HG03025 (cell line): ENCODE measurements around the gene DDX27.

ENCODE experiments used
- ATAC-seq: cut with Tn5 transposase; IDR thresholded peaks from one replicate; pipeline ENCODE4 v1.9.1; 2021; ENCODE audit warnings: mild to moderate bottlenecking, moderate library complexity; ENCODE audit not compliant: unreplicated experiment, low FRiP score

The DDX27 gene

GRCh38 chr20:49247169-49247723, 28.0 kb downstream of the DDX27 start:
- no peak for ATAC-seq

GRCh38 chr20:49247792-49248191, 28.6 kb downstream of the DDX27 start:
- no peak for ATAC-seq

DNA sequence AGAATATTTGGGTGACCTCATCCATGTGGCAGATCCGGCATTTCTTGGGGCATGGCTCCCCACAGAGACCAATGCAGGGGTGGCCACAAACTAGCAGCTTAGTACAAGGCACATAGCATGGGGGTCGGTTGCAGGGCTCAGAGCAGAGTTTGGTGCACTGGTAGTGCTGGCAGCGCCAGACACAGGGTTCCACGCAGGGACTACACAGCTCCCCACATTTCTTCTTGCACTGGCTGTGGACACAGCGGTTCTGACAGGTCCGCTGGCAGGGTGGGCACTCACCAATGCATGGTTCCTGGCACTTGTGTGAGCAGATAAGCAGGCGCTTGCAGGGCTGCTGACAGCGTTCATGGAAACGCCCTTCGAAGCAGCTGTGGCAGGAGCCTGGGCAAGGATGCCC, 29.1 kb downstream of the DDX27 start:
- no peak for ATAC-seq

DNA sequence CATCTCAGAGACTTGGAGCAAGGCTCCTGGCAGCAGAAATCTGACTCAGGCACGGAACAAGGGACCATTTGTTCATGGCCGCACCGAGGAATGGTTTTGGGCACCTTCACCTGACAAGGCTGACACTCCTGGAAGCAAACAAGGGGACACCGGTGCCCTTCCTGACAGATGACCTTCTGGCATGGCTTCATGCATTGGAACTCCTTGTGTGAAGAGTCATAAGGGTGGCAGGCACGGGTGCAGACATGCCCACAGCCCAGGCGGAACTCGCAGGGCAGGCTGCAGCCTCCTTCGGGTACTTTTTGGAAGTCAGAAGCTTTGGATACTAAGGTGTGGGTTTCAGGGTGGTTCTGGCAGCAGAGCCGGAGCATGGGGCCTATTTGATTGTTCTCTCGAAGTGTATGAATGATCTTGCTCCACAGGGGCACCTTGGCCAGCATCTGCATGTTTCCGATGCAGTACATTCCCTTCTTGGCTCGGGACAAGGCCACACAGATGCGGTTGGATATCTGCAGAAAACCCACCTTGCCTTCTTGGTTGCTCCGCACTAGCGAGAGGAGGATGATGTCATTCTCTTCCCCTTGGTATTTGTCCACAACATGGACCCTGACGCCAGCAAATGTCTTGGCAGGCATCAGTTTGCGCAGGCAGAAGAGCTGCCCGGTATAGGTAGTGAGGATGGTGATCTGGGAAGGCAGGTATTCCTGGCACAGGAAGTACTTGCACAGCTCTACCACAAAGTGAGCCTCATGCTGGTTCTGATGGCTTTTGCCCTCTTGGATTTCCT, 29.9 kb downstream of the DDX27 start:
- ATAC-seq: no peak

DNA sequence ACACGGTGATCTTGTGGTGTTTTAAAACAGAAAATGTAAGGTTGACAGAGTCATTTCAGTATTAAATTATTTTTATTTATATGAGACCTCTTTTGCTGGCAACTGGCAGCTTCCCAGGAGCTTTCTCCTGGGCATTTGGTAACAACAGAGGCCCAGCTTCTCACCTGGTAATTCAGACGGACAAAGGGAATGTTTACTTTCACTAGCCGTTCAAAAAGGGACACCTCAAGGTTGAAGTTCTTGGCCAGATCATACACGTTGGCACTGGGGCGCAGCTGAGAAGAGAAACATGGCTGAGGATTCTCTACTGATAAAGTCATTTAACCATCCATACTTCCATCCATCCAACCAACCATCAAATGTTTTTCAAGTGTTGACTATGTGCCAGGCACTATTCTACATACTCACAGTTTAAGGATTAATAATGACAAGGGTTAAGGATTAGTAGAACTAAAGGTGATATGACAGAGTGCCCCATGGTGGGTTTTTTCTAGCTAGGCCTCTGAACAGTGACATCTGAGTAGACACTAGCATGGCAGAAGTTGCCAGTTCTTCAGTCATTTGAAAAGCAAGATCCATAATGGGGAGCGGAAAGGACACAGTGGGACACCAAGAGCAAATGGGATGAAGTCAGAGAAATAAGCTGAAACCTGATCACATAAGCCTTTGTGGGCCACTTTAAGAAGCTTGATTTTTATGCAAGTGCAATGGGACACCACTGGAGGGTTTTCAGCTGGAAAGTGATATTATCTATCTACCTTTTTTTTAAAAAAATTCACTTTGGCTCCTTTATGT, 33.5 kb downstream of the DDX27 start:
- no peak for ATAC-seq

- ATAC-seq: no peak
Measured at GRCh38 chr20:49256261-49256660, 37.0 kb downstream of the DDX27 start.

DNA sequence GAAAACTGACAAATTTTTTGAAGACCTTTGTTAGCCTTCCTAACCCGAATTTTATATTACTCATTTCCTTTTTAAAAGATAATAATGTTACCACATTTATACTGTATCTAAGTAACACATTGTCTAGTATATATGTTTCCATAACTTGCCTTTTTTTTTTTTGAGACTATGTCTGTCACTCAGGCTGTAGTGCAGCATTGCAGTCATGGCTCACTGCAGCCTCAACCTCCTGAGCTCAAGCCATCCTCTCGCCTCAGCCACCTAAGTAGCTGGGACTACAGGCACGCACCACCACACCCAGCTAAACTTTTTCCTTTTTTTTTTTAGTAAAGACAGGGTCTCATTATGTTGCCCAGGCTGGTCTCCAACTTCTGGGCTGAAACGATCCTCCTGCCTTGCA, 40.1 kb downstream of the DDX27 start:
- no peak for ATAC-seq

DNA sequence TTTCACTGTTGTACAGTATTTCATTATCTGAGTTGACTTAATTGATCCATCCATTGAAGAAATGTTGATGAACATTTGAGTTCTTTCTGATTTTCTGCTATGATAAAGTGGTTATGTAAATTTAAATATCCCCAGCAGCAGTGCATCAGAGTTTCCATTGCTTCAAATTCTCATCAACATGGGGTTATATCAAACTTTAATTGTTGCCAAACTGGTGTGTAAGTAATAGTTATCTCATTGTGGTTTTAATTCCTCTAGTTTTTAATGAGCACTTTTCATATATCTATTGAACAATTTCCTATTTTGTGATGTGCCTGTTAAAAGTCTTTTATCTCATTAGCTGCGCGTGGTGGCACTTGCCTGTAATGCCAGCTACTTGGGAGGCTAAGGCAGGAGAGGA, 40.6 kb downstream of the DDX27 start:
- ATAC-seq: no peak

- no peak for ATAC-seq
Measured at GRCh38 chr20:49260218-49260617, 41.0 kb downstream of the DDX27 start.

DNA sequence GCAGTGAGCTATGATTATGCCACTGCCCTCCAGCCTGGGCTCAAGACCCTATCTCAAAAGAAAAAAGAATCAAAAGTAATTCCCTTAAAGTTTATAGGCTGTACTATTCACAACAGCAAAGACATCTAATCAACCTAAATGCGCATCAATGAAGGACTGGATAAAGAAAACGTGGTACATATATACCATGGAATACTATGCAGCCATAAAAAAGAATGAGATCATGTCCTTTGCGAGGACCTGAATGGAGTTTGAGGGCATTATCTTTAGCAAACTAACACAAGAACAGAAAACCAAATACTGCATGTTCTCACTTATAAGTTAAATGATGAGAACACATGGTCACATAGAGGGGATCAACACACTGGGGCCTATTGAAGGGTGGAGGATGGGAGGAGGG, 42.0 kb downstream of the DDX27 start:
- ATAC-seq: no peak

DNA sequence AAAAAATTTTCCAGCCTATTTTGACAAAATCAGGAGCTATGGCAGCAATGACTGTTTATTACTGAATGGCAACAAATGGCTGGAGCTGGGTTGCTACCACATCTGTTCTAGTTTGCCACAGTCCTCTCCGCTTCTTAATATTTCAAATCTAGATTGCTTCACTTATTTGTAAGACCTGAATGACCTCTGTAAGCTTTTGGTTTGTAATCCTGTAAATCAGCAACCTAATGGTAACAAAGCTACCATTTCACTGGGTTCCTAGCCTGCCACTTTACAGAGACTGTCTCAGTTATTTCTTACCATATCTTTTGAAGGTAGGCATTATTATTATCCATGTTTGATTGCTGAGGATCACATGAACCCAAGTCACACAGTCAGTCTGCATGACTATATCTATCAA, 43.2 kb downstream of the DDX27 start:
- ATAC-seq: no peak

DNA sequence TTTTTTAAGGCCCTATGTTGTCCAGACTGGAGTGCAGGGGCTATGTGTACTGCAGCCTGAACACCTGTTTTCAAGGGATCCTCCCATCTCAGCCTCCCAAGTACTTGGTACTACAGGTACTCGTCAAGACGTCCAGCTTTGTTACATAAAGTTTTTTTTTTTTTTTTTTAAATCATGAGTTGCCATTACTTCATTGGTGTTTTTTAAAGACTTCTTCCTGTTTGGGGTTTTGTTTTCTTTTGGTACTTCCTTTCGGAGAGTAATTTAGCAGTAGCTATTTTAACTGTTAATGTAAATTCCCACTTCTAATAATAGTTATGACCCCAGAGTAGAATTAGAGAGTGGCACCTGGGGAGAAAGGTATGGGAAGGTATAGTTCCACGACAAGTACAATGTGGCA, 48.1 kb downstream of the DDX27 start:
- ATAC-seq: no peak

DNA sequence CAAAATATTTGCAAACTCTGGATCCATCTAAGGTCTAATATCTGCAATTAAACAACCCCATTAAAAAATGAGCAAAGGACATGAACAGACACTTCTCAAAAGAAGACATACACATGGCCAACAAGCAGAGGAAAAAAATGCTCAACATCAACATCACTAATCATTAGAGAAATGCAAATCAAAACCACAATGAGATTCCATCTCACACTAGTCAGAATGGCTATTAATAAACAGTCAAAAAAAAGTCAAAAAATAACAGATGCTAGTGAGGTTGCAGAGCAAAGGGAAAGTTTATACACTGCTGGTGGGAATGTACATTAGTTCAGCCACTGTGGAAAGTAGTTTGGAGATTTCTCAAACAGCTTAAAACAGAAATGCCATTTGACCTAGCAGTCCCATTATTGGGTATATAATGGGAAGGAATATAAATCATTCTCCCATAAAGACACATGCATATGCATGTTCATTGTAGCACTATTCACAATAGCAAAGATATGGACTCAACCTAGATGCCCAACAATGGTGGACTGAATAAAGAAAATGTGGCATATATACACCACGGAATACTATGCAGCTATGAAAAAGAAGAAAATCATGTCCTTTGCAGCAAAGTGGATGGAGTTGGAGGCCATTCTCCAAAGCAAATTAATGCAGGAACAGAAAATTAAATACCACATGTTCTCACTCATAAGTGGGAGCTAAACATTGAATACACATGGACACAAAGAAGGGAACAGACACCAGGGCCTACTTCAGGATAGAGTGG, 49.6 kb downstream of the DDX27 start:
- ATAC-seq: no peak

DNA sequence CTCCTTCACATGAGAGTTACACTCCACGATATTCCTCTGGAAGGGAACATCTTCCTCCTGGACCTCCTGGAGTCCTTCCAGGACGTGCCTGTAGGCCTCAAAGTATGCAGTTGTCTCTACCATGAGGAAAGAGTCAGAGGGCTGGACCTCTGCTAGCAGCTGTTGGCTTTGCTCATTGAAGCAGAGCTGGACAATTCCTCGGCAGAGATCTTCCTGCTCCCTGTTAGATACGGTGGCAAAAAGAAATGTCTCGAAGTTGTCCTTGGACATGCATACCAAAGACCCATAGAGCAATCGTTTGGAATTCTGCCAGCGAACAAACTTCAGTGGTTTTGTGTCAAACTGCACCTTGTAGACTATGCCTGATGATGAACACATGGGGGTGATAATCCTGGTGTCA, 51.0 kb downstream of the DDX27 start:
- no peak for ATAC-seq

DNA sequence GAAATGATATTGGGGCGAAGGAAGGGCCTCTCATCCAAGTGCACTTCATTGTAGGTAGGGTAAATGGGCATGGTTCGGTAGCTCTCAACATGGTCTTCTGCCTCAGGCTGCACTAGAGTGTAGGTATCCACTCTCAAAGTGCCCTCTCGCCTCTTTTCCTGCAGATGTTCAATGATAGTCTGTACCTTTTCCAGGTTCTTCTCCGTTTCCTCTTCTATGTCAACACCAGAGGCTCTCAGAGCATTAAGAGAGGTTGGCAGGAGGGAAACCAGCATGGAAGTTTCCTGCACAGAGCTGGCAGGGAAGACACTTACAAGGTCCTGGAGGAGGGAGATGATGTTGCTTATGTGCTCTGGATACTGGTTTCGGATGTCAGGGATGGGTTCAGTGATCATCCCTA, 51.5 kb downstream of the DDX27 start:
- no peak for ATAC-seq

DNA sequence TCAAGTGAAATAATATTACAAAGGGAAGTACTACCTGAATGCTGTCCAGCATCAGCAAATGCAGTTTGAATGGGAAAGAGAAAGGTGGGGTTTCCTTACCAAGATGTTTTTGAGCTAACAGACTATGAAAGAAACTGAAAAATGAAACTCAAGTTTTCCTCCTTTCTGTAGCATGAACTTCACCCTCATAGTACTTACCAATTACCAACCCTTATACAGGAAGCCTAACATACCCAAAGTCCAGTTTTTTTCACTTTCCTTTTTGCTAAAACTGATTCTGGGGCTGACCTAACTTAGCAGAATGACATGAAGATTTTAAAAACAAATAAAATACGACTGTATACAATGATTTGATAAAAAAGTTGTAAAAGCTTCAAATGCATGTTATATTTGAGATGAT, 53.4 kb downstream of the DDX27 start:
- ATAC-seq: no peak

GRCh38 chr20:49273696-49274277, 54.6 kb downstream of the DDX27 start:
- no peak for ATAC-seq

DNA sequence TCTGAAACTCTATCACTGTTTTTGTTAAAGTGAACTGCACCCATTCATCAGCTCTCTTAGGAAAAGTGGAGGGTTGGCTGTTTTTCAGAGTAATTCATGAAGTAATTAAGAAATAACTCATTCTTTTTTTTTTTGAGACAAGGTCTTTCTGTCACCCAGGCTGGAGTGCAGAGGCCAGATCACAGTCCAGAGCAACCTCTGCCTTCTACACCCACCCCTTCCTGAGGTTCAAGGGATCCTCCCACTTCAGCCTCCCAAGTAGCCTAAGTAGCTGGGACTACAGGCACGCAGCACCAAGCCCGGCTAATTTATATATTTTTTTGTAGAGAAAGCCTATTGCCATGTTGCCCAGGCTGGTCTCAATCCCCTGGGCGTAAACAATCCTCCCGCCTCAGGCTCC, 56.0 kb downstream of the DDX27 start:
- ATAC-seq: no peak

- ATAC-seq: no peak
Measured at GRCh38 chr20:49275636-49276035, 56.4 kb downstream of the DDX27 start.

- ATAC-seq: no peak
Measured at GRCh38 chr20:49276161-49276960, 57.1 kb downstream of the DDX27 start.
